Bronchial epithelial cell (primary cell): ENCODE data around the gene PCNP. TPM values are rescaled to one million over a fixed set of nuclear protein-coding genes. Genes with fewer than 3 reads are reported as not detected.
"Not testable (repeated sequence)": the region's sequence is repeated elsewhere in the genome, so short reads cannot be mapped to it uniquely, and the experiment has no call there.

Experiments used
- DNase-seq: peaks from one replicate; pipeline ENCODE4 v3.0.0-alpha.2; 2010; ENCODE audit warnings: low read depth
- FAIRE-seq: peaks from 2 replicates; lab custom pipeline; 2011; peaks lifted over from hg19 to GRCh38; lab: Jason Lieb, UNC
- H3K27me3 ChIP-seq: 2 replicates; pipeline ENCODE4 v1.5.1; 2011; ENCODE audit warnings: low read length; ENCODE audit not compliant: control insufficient read depth, insufficient read depth
- H3K36me3 ChIP-seq: 2 replicates; pipeline ENCODE4 v1.5.1; 2011; ENCODE audit warnings: low read length; ENCODE audit not compliant: control insufficient read depth, insufficient read depth
- H3K4me3 ChIP-seq: 2 replicates; pipeline ENCODE4 v1.5.1; 2011; ENCODE audit warnings: mild to moderate bottlenecking, low read depth, low read length, control low read depth
- CTCF ChIP-seq: IDR thresholded peaks from 2 replicates; pipeline ENCODE4 v1.5.1; 2011; ENCODE audit warnings: mild to moderate bottlenecking, moderate library complexity, low read length, control low read depth, inconsistent platforms; ENCODE audit not compliant: insufficient read depth, severe bottlenecking
- total RNA-seq: library from RNA; depleted of rRNA; stranded (reverse); fragments of >200 nt; gene quantifications from 2 replicates; pipeline ENCODE4 v1.2.1, GENCODE V29; 2014

PCNP gene
- total RNA-seq, 1 donor from 2014 or later = 167 TPM

- FAIRE-seq = no peak
- TF ChIP-seq CTCF = no peak
- Histone ChIP-seq H3K4me3 (no peak overlapping the region), H3K36me3 (no peaks in the 10 kb centered on the region), H3K27me3 (no peaks in the 10 kb centered on the region)
- DNase-seq = no peak
Measured at GRCh38 chr3:101611023-101611422, 37.0 kb downstream of the PCNP start.

- H3K27me3 ChIP-seq, H3K36me3 ChIP-seq, H3K4me3 ChIP-seq, DNase-seq, FAIRE-seq: not testable (repeated sequence)
Measured at GRCh38 chr3:101613014-101613413, 39.0 kb downstream of the PCNP start.

- H3K4me3 ChIP-seq = no peak overlapping the region
- no peaks in the 10 kb centered on the region for H3K27me3 ChIP-seq
- DNase-seq = no peak
- H3K36me3 ChIP-seq = no peaks in the 10 kb centered on the region
- no peak for FAIRE-seq
- no peak for TF ChIP-seq CTCF
Measured at GRCh38 chr3:101615525-101615924, 41.5 kb downstream of the PCNP start.

GRCh38 chr3:101617478-101617877, 43.5 kb downstream of the PCNP start:
- TF ChIP-seq CTCF = no peak
- FAIRE-seq = no peak
- Histone ChIP-seq H3K27me3 (no peaks in the 10 kb centered on the region), H3K36me3 (no peaks in the 10 kb centered on the region), H3K4me3 (no peak overlapping the region)
- DNase-seq = no peak

GRCh38 chr3:101618726-101619125, 44.7 kb downstream of the PCNP start:
- no peak for TF ChIP-seq CTCF
- H3K4me3 ChIP-seq = no peak overlapping the region
- FAIRE-seq = no peak

GRCh38 chr3:101619734-101620133, 45.8 kb downstream of the PCNP start:
- FAIRE-seq (no peak), DNase-seq (no peak)
- Histone ChIP-seq H3K36me3 (no peaks in the 10 kb centered on the region), H3K27me3 (no peaks in the 10 kb centered on the region), H3K4me3 (no peak overlapping the region)
- TF ChIP-seq CTCF = no peak

More at GRCh38 chr3:101618726-101619125, 44.7 kb downstream of the PCNP start:
- DNase-seq = no peak
- Histone ChIP-seq H3K36me3 (no peaks in the 10 kb centered on the region), H3K27me3 (no peaks in the 10 kb centered on the region)
